Liver (tissue), 3 donors: ENCODE results near the gene GRIN1.

Experiments used
- ATF3 ChIP-seq: IDR thresholded peaks from 2 replicates; pipeline ENCODE4 v1.6.1; 2016; ENCODE audit warnings: antibody characterized with exemption
- CTCF ChIP-seq: fragments of 150-350 bp; IDR thresholded peaks from 2 replicates; pipeline ENCODE4 v1.5.1; 2017; ENCODE audit warnings: improper control_type of control experiment, low read depth, low read length; ENCODE audit not compliant: missing input control
- FOXA1 ChIP-seq: IDR thresholded peaks from 2 replicates; pipeline ENCODE4 v1.6.1; 2016; ENCODE audit warnings: antibody characterized with exemption
- GABPA ChIP-seq, 2 donors: IDR thresholded peaks in 1 of 2; conservative IDR thresholded peaks in 1 of 2; 2 replicates each; pipeline ENCODE4 v1.6.1; 2016; ENCODE audit warnings: antibody characterized with exemption in 2 of 2, mild to moderate bottlenecking in 1 of 2, moderate library complexity in 1 of 2
- NR2F2 ChIP-seq: IDR thresholded peaks from 2 replicates; pipeline ENCODE4 v1.6.1; 2016; ENCODE audit warnings: antibody characterized with exemption
- RAD21 ChIP-seq, 2 donors: IDR thresholded peaks; 2 replicates each; pipeline ENCODE4 v1.6.1; 2016; ENCODE audit warnings: antibody characterized with exemption in 2 of 2, mild to moderate bottlenecking in 2 of 2
- REST ChIP-seq: IDR thresholded peaks from 2 replicates; pipeline ENCODE4 v1.6.1; 2016; ENCODE audit warnings: antibody characterized with exemption, mild to moderate bottlenecking
- donor health status: healthy.
- donor health status: healthy.

- TF ChIP-seq NR2F2: no peak
- TF ChIP-seq CTCF: no peak
- no peak for TF ChIP-seq REST
- TF ChIP-seq RAD21 (IDR thresholded peaks at IDR 0.05): no peak
- no peak for TF ChIP-seq FOXA1
- TF ChIP-seq GABPA (IDR thresholded peaks at IDR 0.05 in 1 of 2, conservative IDR thresholded peaks at IDR 0.05 in 1 of 2): no peak
- TF ChIP-seq ATF3: no peak
Observed at GRCh38 chr9:137211532-137211931, 72.6 kb downstream of the GRIN1 start.
